Pons (tissue), 1 donor: ENCODE measurements around the gene TTC36.
A peak's percentile ranks its signal among the peaks of the same experiment; 100 is the strongest.
"Not testable (repeated sequence)": the region's sequence is repeated elsewhere in the genome, so short reads cannot be mapped to it uniquely, and the experiment has no call there.

Source experiments
- DNase-seq: peaks from one replicate; pipeline ENCODE4 v3.0.0-alpha.2; 2016; ENCODE audit warnings: low spot score

Gene TTC36

GRCh38 chr11:118527109-118527508 lies at the start of gene TTC36:
Gene TTC36, plus strand, starts transcription at chr11:118527474. Its CDS starts 21 bp downstream, at chr11:118527495.
- DNase-seq, result no peak

GRCh38 chr11:118481238-118481637 lies 46.0 kb upstream of the TTC36 start:
- not testable (repeated sequence) for DNase-seq

- no peak for DNase-seq
These were observed 42.9 kb upstream of the TTC36 start for GRCh38 chr11:118484405-118484804.

- no peak for DNase-seq
These were observed 42.0 kb upstream of the TTC36 start for GRCh38 chr11:118485273-118485672.

- peak; percentile 82 for DNase-seq
These were observed 38.7 kb upstream of the TTC36 start for GRCh38 chr11:118488480-118489109.

GRCh38 chr11:118491041-118491440 lies 36.2 kb upstream of the TTC36 start:
- DNase-seq, result no peak

- no peak for DNase-seq
These were observed 29.4 kb upstream of the TTC36 start for GRCh38 chr11:118497831-118498230.

- no peak for DNase-seq
These were observed 24.1 kb upstream of the TTC36 start for GRCh38 chr11:118503216-118503615.

GRCh38 chr11:118511601-118512000 lies 15.7 kb upstream of the TTC36 start:
- no peak for DNase-seq

- no peak for DNase-seq
These were observed 13.2 kb upstream of the TTC36 start for GRCh38 chr11:118514103-118514502.

- DNase-seq, result no peak
These were observed 7.7 kb upstream of the TTC36 start for GRCh38 chr11:118519549-118519948.

- DNase-seq, result no peak
These were observed 5.4 kb upstream of the TTC36 start for GRCh38 chr11:118521892-118522311.

- no peak for DNase-seq
These were observed 4.7 kb upstream of the TTC36 start for GRCh38 chr11:118522571-118523072.

GRCh38 chr11:118524356-118524755 lies 2.9 kb upstream of the TTC36 start:
- DNase-seq, result no peak

GRCh38 chr11:118524757-118525470 lies 2.4 kb upstream of the TTC36 start:
- DNase-seq, result no peak

GRCh38 chr11:118526688-118527087 lies 586 bp upstream of the TTC36 start:
- no peak for DNase-seq

GRCh38 chr11:118528511-118528910 lies 1.2 kb downstream of the TTC36 start:
- DNase-seq, result no peak

GRCh38 chr11:118529584-118530175 lies 2.4 kb downstream of the TTC36 start:
- DNase-seq, result no peak

GRCh38 chr11:118530180-118530682 lies 3.0 kb downstream of the TTC36 start:
- DNase-seq, result peak; percentile 30

GRCh38 chr11:118530683-118531596 lies 3.7 kb downstream of the TTC36 start, which contains the start of gene TMEM25:
Gene TMEM25, plus strand, starts transcription at chr11:118531192. Its CDS starts 610 bp downstream, at chr11:118531802.
- peak; percentile 46 for DNase-seq

- no peak for DNase-seq
These were observed 4.4 kb downstream of the TTC36 start for GRCh38 chr11:118531597-118532084.
